OCI-LY3 (cell line): ENCODE results near the gene ASTN2.

ENCODE experiments used
- H2AFZ ChIP-seq: fragments of 200-600, 300-600 bp; shearing (Covaris generic); 2 replicates; pipeline ENCODE4 v1.6.0; 2014; ENCODE audit warnings: antibody characterized with exemption, low read depth, low read length
- H3K27ac ChIP-seq: fragments of 200-600, 300-600 bp; sonication (generic); 2 replicates; pipeline ENCODE4 v1.5.1; 2014; ENCODE audit warnings: mild to moderate bottlenecking, low read length, moderate library complexity, mixed read lengths
- H3K27me3 ChIP-seq: fragments of 200-600, 300-600 bp; sonication (generic); 2 replicates; pipeline ENCODE4 v1.6.1; 2014; ENCODE audit warnings: low read depth, low read length, mixed read lengths
- H3K36me3 ChIP-seq: fragments of 200-600, 300-600 bp; sonication (generic); replicated peaks from 2 replicates; pipeline ENCODE3; 2014; ENCODE audit warnings: low read depth, low read length, mixed read lengths
- H3K4me1 ChIP-seq: fragments of 300-600, 200-600 bp; sonication (generic); 2 replicates; pipeline ENCODE4 v1.6.1; 2014; ENCODE audit warnings: low read length, mixed read lengths
- H3K4me2 ChIP-seq: fragments of 200-600, 300-600 bp; sonication (generic); 2 replicates; pipeline ENCODE4 v1.6.1; 2014; ENCODE audit warnings: low read length, mixed read lengths
- H3K4me3 ChIP-seq: fragments of 300-600, 200-600 bp; sonication (generic); 2 replicates; pipeline ENCODE4 v1.5.1; 2014; ENCODE audit warnings: antibody characterized with exemption, mild to moderate bottlenecking, low read length, moderate library complexity
- H3K79me2 ChIP-seq: fragments of 300-600, 200-600 bp; shearing (Covaris generic); 2 replicates; pipeline ENCODE4 v1.6.1; 2014; ENCODE audit warnings: mild to moderate bottlenecking, low read length, mixed read lengths
- H3K9ac ChIP-seq: fragments of 300-600, 200-600 bp; shearing (Covaris generic); 2 replicates; pipeline ENCODE4 v1.6.0; 2014; ENCODE audit warnings: mild to moderate bottlenecking, low read length, moderate library complexity
- H3K9me3 ChIP-seq: fragments of 200-600, 300-600 bp; shearing (Covaris generic); 2 replicates; pipeline ENCODE4 v1.6.1; 2014; ENCODE audit warnings: low read length, mixed read lengths; ENCODE audit not compliant: insufficient read depth
- H4K20me1 ChIP-seq: fragments of 200-600, 300-600 bp; sonication (generic); 2 replicates; pipeline ENCODE4 v1.6.1; 2016; ENCODE audit warnings: low read length, mixed read lengths; ENCODE audit not compliant: insufficient read depth
- CTCF ChIP-seq: fragments of 200-600, 300-600 bp; sonication (generic); IDR thresholded peaks from 2 replicates; pipeline ENCODE4 v1.5.1; 2014; ENCODE audit warnings: antibody characterized with exemption, low read length, low read depth
- EZH2phosphoT487 ChIP-seq: fragments of 200-600 bp; shearing (Covaris generic); IDR thresholded peaks from 2 replicates; pipeline ENCODE4 v1.6.1; 2018; ENCODE audit warnings: antibody characterized with exemption, mixed run types, low read depth

Gene ASTN2

DNA sequence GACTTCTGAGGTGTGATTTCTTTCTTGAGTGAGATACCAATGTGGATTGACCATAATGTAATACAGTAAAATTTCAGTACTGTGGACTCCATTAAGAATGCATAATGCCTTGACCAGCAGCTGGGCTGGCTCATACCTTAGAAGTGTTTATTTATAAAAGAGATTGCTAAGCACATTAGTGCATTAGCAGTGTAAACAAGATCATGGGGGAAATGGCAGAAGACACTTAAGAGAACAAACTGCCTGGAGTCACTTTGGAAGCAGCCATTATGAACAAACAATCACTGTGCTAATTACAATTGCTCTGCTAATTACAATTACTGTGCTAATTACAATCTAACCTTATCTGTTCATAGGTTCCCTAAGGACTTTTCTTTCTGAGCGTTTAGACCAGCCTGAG, 623.5 kb downstream of the ASTN2 start:
- H3K36me3 ChIP-seq, result no peaks in the 10 kb centered on the region
- TF ChIP-seq CTCF, result no peak
- H3K4me1 ChIP-seq, result no peaks in the 10 kb centered on the region
- H4K20me1 ChIP-seq, result no peaks in the 10 kb centered on the region
- no peak overlapping the region for H3K27ac ChIP-seq
- H3K9me3 ChIP-seq, result no peaks in the 10 kb centered on the region
- no peak overlapping the region for H3K4me2 ChIP-seq
- H3K27me3 ChIP-seq, result peaks cover 3% of the 10 kb centered on the region; the same call in 1 of the 2 replicates
- H3K4me3 ChIP-seq, result no peak overlapping the region
- H3K9ac ChIP-seq, result no peak overlapping the region
- no peak overlapping the region for H2AFZ ChIP-seq
- no peaks in the 10 kb centered on the region for H3K79me2 ChIP-seq

- H3K27me3 ChIP-seq, result peaks cover 3% of the 10 kb centered on the region; the same call in 1 of the 2 replicates
Measured at GRCh38 chr9:116789081-116789480, 625.8 kb downstream of the ASTN2 start.

DNA sequence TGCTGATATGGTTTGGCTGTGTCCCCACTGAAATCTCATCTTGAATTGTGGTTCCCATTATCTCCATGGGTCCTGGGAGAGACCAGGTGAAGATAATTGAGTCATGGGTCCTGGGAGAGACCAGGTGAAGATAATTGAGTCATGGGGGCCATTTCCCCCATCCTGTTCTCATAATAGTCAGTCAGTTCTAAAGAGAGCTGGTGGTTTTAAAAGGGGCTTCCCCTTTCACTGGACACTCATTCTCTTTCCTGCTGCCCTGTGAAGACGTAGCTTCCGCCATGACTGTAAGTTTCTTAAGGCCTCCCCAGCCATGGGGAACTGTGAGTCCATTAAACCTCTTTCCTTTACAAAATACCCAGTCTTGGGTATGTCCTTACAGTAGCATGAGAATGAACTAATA, 628.1 kb downstream of the ASTN2 start:
- Histone ChIP-seq H3K27ac (no peak overlapping the region), H3K4me1 (no peaks in the 10 kb centered on the region), H3K4me3 (no peak overlapping the region), H3K36me3 (no peaks in the 10 kb centered on the region), H3K9me3 (no peaks in the 10 kb centered on the region), H4K20me1 (no peaks in the 10 kb centered on the region), H3K9ac (no peak overlapping the region), H3K27me3 (peaks cover 3% of the 10 kb centered on the region; the same call in 1 of the 2 replicates), H2AFZ (no peak overlapping the region), H3K79me2 (no peaks in the 10 kb centered on the region), H3K4me2 (no peak overlapping the region)
- TF ChIP-seq CTCF, result no peak
- TF ChIP-seq EZH2phosphoT487, result no peak

More at GRCh38 chr9:116789081-116789480, 625.8 kb downstream of the ASTN2 start:
- TF ChIP-seq EZH2phosphoT487, result no peak
- no peak for TF ChIP-seq CTCF
- H3K9ac ChIP-seq, result no peak overlapping the region
- no peak overlapping the region for H3K27ac ChIP-seq
- H3K4me1 ChIP-seq, result no peaks in the 10 kb centered on the region
- no peaks in the 10 kb centered on the region for H3K9me3 ChIP-seq
- H3K79me2 ChIP-seq, result no peaks in the 10 kb centered on the region
- H3K4me2 ChIP-seq, result no peak overlapping the region
- no peak overlapping the region for H2AFZ ChIP-seq
- H4K20me1 ChIP-seq, result no peaks in the 10 kb centered on the region
- H3K36me3 ChIP-seq, result no peaks in the 10 kb centered on the region
- H3K4me3 ChIP-seq, result no peak overlapping the region

DNA sequence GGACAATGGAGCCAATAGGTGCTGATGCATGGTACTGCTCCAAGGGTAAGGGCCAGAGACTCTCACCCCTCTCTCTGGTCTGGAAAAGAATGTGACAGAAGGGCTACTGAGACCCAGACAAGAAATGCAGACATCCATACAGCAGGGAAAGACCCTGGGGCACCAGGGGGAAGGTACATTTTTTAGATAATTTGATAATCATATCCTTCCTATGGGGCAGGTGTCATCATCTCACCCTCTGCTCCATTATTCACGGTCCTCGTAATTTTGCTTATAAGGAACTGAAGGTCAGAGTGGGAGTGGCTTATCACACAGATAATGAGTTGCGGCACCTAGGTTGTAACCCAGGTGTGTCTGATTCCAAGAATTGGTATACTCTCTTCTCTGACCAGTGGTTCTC, 637.7 kb downstream of the ASTN2 start:
- no peak overlapping the region for H3K27ac ChIP-seq
- H3K4me1 ChIP-seq, result no peaks in the 10 kb centered on the region
- no peaks in the 10 kb centered on the region for H3K9me3 ChIP-seq
- H3K4me2 ChIP-seq, result no peak overlapping the region
- no peak overlapping the region for H2AFZ ChIP-seq
- H3K79me2 ChIP-seq, result no peaks in the 10 kb centered on the region
- H4K20me1 ChIP-seq, result no peaks in the 10 kb centered on the region
- TF ChIP-seq CTCF, result no peak
- TF ChIP-seq EZH2phosphoT487, result no peak
- 0 out of 2 replicates have a peak, but pooled peaks cover 2% of the 10 kb centered on the region for H3K27me3 ChIP-seq
- H3K4me3 ChIP-seq, result no peak overlapping the region
- H3K36me3 ChIP-seq, result no peaks in the 10 kb centered on the region
- H3K9ac ChIP-seq, result no peak overlapping the region
